Measurements from ENCODE around the gene SLC9A9. TPM values are rescaled to one million over a fixed set of nuclear protein-coding genes. Genes with fewer than 3 reads are reported as not detected.

Gene SLC9A9
- total and polyA plus RNA-seq, 2 donors from 2014 or later = 3.7 to 16.5 TPM

- FAIRE-seq (no peak), DNase-seq (no peak)
- no peaks in the 10 kb centered on the region for H3K27me3 ChIP-seq (ENCODE audit: control insufficient read depth, insufficient read depth, low read length)
- intact Hi-C loops (cut with DNase I) = no loop called here
- H3K4me3 ChIP-seq (ENCODE audit: low read length in 3 of 3) = no peak overlapping the region
- no peaks in the 10 kb centered on the region for H3K4me1 ChIP-seq (ENCODE audit: control insufficient read depth in 2 of 3, insufficient read depth in 2 of 3, low read depth in 1 of 3, low read length in 3 of 3)
- TF ChIP-seq CTCF (IDR thresholded peaks at IDR 0.05; ENCODE audit: borderline replicate concordance, extremely low read depth, insufficient read depth) = no peak
- H3K9me3 ChIP-seq (ENCODE audit: control insufficient read depth in 2 of 3, insufficient read depth in 1 of 3, low read length in 3 of 3) = no peaks in the 10 kb centered on the region
- no peaks in the 10 kb centered on the region for H3K36me3 ChIP-seq (ENCODE audit: control insufficient read depth in 2 of 3, insufficient read depth in 3 of 3, low read length in 3 of 3)
- no peak overlapping the region for H3K27ac ChIP-seq (ENCODE audit: low read depth in 2 of 2, low read length in 2 of 2)
- H3K9ac ChIP-seq (ENCODE audit: low read length in 3 of 3) = no peak overlapping the region
Measured at GRCh38 chr3:143536817-143537535, 311.3 kb downstream of the SLC9A9 start.

GRCh38 chr3:143535994-143536784, 312.1 kb downstream of the SLC9A9 start:
- no peak overlapping the region for H3K27ac ChIP-seq (ENCODE audit: low read depth in 2 of 2, low read length in 2 of 2)
- DNase-seq = no peak
- intact Hi-C loops (cut with DNase I) = no loop called here
- no peaks in the 10 kb centered on the region for H3K9me3 ChIP-seq (ENCODE audit: control insufficient read depth in 2 of 3, insufficient read depth in 1 of 3, low read length in 3 of 3)
- no peaks in the 10 kb centered on the region for H3K36me3 ChIP-seq (ENCODE audit: control insufficient read depth in 2 of 3, insufficient read depth in 3 of 3, low read length in 3 of 3)
- no peak for TF ChIP-seq CTCF (IDR thresholded peaks at IDR 0.05; ENCODE audit: borderline replicate concordance, extremely low read depth, insufficient read depth)
- FAIRE-seq = no peak
- H3K9ac ChIP-seq (ENCODE audit: low read length in 3 of 3) = no peak overlapping the region
- H3K27me3 ChIP-seq (ENCODE audit: control insufficient read depth, insufficient read depth, low read length) = no peaks in the 10 kb centered on the region
- no peak overlapping the region for H3K4me3 ChIP-seq (ENCODE audit: low read length in 3 of 3)
- H3K4me1 ChIP-seq (ENCODE audit: control insufficient read depth in 2 of 3, insufficient read depth in 2 of 3, low read depth in 1 of 3, low read length in 3 of 3) = no peaks in the 10 kb centered on the region

- DNase-seq (no peak), FAIRE-seq (no peak)
- Histone ChIP-seq H3K4me1 (ENCODE audit: control insufficient read depth in 2 of 3, insufficient read depth in 2 of 3, low read depth in 1 of 3, low read length in 3 of 3) (no peaks in the 10 kb centered on the region), H3K9me3 (ENCODE audit: control insufficient read depth in 2 of 3, insufficient read depth in 1 of 3, low read length in 3 of 3) (no peaks in the 10 kb centered on the region), H3K4me3 (ENCODE audit: low read length in 3 of 3) (no peak overlapping the region), H3K9ac (ENCODE audit: low read length in 3 of 3) (no peak overlapping the region), H3K36me3 (ENCODE audit: control insufficient read depth in 2 of 3, insufficient read depth in 3 of 3, low read length in 3 of 3) (no peaks in the 10 kb centered on the region), H3K27ac (ENCODE audit: low read depth in 2 of 2, low read length in 2 of 2) (no peak overlapping the region), H3K27me3 (ENCODE audit: control insufficient read depth, insufficient read depth, low read length) (no peaks in the 10 kb centered on the region)
- intact Hi-C loops (cut with DNase I) = no loop called here
- no peak for TF ChIP-seq CTCF (IDR thresholded peaks at IDR 0.05; ENCODE audit: borderline replicate concordance, extremely low read depth, insufficient read depth)
Measured at GRCh38 chr3:143533391-143533790, 314.9 kb downstream of the SLC9A9 start.
